ENCODE data around the gene SCFD2. TPM values are rescaled to one million over a fixed set of nuclear protein-coding genes. Genes with fewer than 3 reads are reported as not detected.

Gene SCFD2
- total RNA-seq, 1 donor from 2014 or later, result 17.2 TPM

- Mint-ChIP-seq H3K36me3 (ENCODE audit: unreplicated experiment) (peaks cover 16% of the 10 kb centered on the region), H3K27me3 (ENCODE audit: unreplicated experiment) (peaks cover 4% of the 10 kb centered on the region), H3K4me1 (ENCODE audit: low read depth, unreplicated experiment) (no peaks in the 10 kb centered on the region), H3K4me3 (ENCODE audit: unreplicated experiment) (no peak overlapping the region), H3K27ac (ENCODE audit: unreplicated experiment) (no peak overlapping the region), H3K9me3 (ENCODE audit: unreplicated experiment) (peaks cover 4% of the 10 kb centered on the region)
- TF ChIP-seq CTCF (IDR thresholded peaks at IDR 0.05; ENCODE audit: partially characterized antibody, unreplicated experiment), result no peak
- no peak for DNase-seq
Observed at GRCh38 chr4:52966781-52967180, 399.1 kb downstream of the SCFD2 start.

GRCh38 chr4:52966172-52966571, 399.7 kb downstream of the SCFD2 start:
- Mint-ChIP-seq H3K36me3 (ENCODE audit: unreplicated experiment) (peaks cover 13% of the 10 kb centered on the region), H3K27me3 (ENCODE audit: unreplicated experiment) (peaks cover 3% of the 10 kb centered on the region), H3K9me3 (ENCODE audit: unreplicated experiment) (peaks cover 4% of the 10 kb centered on the region), H3K27ac (ENCODE audit: unreplicated experiment) (no peak overlapping the region), H3K4me1 (ENCODE audit: low read depth, unreplicated experiment) (no peaks in the 10 kb centered on the region), H3K4me3 (ENCODE audit: unreplicated experiment) (no peak overlapping the region)
- no peak for TF ChIP-seq CTCF (IDR thresholded peaks at IDR 0.05; ENCODE audit: partially characterized antibody, unreplicated experiment)
- no peak for DNase-seq

GRCh38 chr4:52964561-52965101, 401.2 kb downstream of the SCFD2 start:
- Mint-ChIP-seq H3K4me1 (ENCODE audit: low read depth, unreplicated experiment) (no peaks in the 10 kb centered on the region), H3K27me3 (ENCODE audit: unreplicated experiment) (peaks cover 2% of the 10 kb centered on the region), H3K9me3 (ENCODE audit: unreplicated experiment) (peaks cover 4% of the 10 kb centered on the region), H3K36me3 (ENCODE audit: unreplicated experiment) (peaks cover 7% of the 10 kb centered on the region), H3K27ac (ENCODE audit: unreplicated experiment) (no peak overlapping the region), H3K4me3 (ENCODE audit: unreplicated experiment) (no peak overlapping the region)
- DNase-seq, result no peak
- no peak for TF ChIP-seq CTCF (IDR thresholded peaks at IDR 0.05; ENCODE audit: partially characterized antibody, unreplicated experiment)

GRCh38 chr4:52964011-52964410, 401.9 kb downstream of the SCFD2 start:
- peaks cover under 1% of the 10 kb centered on the region for H3K36me3 Mint-ChIP-seq (ENCODE audit: unreplicated experiment)
- no peak overlapping the region for H3K27ac Mint-ChIP-seq (ENCODE audit: unreplicated experiment)
- no peak for TF ChIP-seq CTCF (IDR thresholded peaks at IDR 0.05; ENCODE audit: partially characterized antibody, unreplicated experiment)
- DNase-seq, result no peak
- H3K4me1 Mint-ChIP-seq (ENCODE audit: low read depth, unreplicated experiment), result no peaks in the 10 kb centered on the region
- peaks cover 2% of the 10 kb centered on the region for H3K27me3 Mint-ChIP-seq (ENCODE audit: unreplicated experiment)
- H3K9me3 Mint-ChIP-seq (ENCODE audit: unreplicated experiment), result peaks cover 4% of the 10 kb centered on the region
- no peak overlapping the region for H3K4me3 Mint-ChIP-seq (ENCODE audit: unreplicated experiment)

- DNase-seq, result no peak
- H3K27ac Mint-ChIP-seq (ENCODE audit: unreplicated experiment), result no peak overlapping the region
- TF ChIP-seq CTCF (IDR thresholded peaks at IDR 0.05; ENCODE audit: partially characterized antibody, unreplicated experiment), result no peak
- H3K36me3 Mint-ChIP-seq (ENCODE audit: unreplicated experiment), result no peaks in the 10 kb centered on the region
- peaks cover 2% of the 10 kb centered on the region for H3K27me3 Mint-ChIP-seq (ENCODE audit: unreplicated experiment)
- peaks cover 6% of the 10 kb centered on the region for H3K9me3 Mint-ChIP-seq (ENCODE audit: unreplicated experiment)
- H3K4me1 Mint-ChIP-seq (ENCODE audit: low read depth, unreplicated experiment), result peaks cover 8% of the 10 kb centered on the region
- no peak overlapping the region for H3K4me3 Mint-ChIP-seq (ENCODE audit: unreplicated experiment)
Observed at GRCh38 chr4:52962721-52963120, 403.1 kb downstream of the SCFD2 start.

Data from glutamatergic neuron (in vitro differentiated cells).